Memory B cell (primary cell): ENCODE measurements around the gene TAT.
"Not testable (repeated sequence)": the region's sequence is repeated elsewhere in the genome, so short reads cannot be mapped to it uniquely, and the experiment has no call there.

Experiments
- ATAC-seq: fragments of 150-1000 bp; cut with Tn5 transposase; 2 replicates; pipeline ENCODE4 v1.10.0; 2021; ENCODE audit warnings: low read depth, mild to moderate bottlenecking, moderate library complexity
- DNase-seq, 2 donors: peaks; one replicate each; pipeline ENCODE4 v3.0.0; 2022; ENCODE audit warnings: low spot score in 2 of 2
- H3K27ac Mint-ChIP-seq: one replicate; pipeline ENCODE4 v1.8.0; 2022; ENCODE audit warnings: mild to moderate bottlenecking, moderate library complexity, mixed read lengths
- H3K27me3 Mint-ChIP-seq: one replicate; pipeline ENCODE4 v1.8.0; 2022; ENCODE audit warnings: mixed read lengths
- H3K36me3 Mint-ChIP-seq: one replicate; pipeline ENCODE4 v1.8.0; 2022; ENCODE audit warnings: mild to moderate bottlenecking, mixed read lengths
- H3K4me1 Mint-ChIP-seq: one replicate; pipeline ENCODE4 v1.8.0; 2022; ENCODE audit warnings: mixed read lengths
- H3K4me3 Mint-ChIP-seq: one replicate; pipeline ENCODE4 v1.8.0; 2022; ENCODE audit warnings: mild to moderate bottlenecking, moderate library complexity, mixed read lengths
- H3K9me3 Mint-ChIP-seq: one replicate; pipeline ENCODE4 v1.8.0; 2022; ENCODE audit warnings: mixed read lengths

The TAT gene

DNA sequence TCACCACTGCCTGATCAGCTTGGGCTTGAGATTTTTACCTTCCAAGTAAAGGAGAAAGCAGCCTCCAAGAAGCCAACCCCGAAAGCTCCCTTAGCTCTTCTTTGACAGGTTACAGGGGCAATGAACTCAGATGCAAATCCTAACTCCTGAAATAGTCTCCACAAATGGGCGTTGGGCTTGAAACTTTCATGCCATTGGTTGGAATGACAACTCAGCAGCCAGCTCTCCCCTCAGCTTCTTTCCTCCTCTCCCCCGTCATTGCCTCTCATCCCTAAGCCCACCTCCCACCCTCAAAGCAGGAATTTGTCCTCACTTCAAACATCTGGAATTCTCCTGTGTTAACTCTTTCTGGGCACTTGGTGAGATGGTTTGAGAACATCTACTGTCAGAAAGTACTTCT, at the start of gene TAT:
Gene TAT, minus strand, starts transcription at position 122 of the 400 bp plus-strand sequence. CDS start 677 bp downstream, outside the sequence.
- Mint-ChIP-seq H3K27ac (no peak within 1 kb of the TSS), H3K4me1 (peaks cover 2% of the 10 kb centered on the region), H3K4me3 (no peak within 1 kb of the TSS), H3K36me3 (no peaks in the 10 kb centered on the region), H3K27me3 (no peaks in the 10 kb centered on the region), H3K9me3 (no peaks in the 10 kb centered on the region)
- DNase-seq = no peak
- ATAC-seq = no peak

DNA sequence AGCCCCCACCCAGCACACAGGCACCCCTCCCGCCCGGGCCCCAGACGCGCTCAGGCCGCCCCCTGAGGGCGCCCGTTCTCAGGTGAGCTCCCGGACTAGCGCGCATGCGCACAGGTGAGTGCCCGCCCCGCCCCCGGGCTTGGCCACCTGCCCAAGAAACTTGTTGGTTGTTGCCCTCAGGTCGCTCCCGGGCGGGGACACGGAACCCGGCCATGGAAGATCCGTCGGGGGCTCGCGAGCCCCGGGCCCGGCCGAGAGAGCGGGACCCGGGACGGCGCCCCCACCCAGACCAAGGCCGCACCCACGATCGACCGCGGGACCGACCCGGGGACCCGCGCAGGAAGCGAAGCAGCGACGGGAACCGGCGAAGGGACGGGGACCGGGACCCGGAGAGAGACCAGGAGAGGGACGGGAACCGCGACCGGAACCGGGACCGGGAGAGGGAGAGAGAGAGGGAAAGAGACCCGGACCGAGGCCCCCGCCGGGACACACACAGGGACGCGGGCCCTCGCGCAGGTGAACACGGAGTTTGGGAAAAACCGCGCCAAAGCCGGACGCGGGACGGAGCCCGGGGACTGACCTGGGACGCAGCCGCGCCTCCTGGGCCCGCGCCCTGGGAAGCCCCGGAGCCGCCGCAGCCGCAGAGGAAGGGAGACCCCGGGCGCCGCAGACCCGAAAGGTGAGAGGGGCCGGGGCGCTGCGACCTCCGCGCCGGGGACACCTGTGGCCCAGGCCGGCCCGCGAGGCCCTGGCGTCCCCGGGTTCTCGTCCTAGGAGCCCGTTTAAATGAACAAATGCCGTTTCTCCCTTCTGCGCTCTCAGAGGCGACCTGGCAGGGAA, 49.3 kb upstream of the TAT start, which contains the start of gene MARVELD3:
Gene MARVELD3, plus strand, starts transcription at position 167 of the 840 bp plus-strand sequence. Its CDS starts 46 bp downstream, at position 213.
- ATAC-seq (peak; percentile 34), DNase-seq (peak; percentile 24 to 28)
- Mint-ChIP-seq H3K4me3 (peak within 1 kb of the TSS; percentile 76), H3K9me3 (peaks cover 1% of the 10 kb centered on the region), H3K4me1 (peaks cover 12% of the 10 kb centered on the region), H3K27me3 (peaks cover 6% of the 10 kb centered on the region), H3K27ac (no peak within 1 kb of the TSS), H3K36me3 (peaks cover 2% of the 10 kb centered on the region)

DNA sequence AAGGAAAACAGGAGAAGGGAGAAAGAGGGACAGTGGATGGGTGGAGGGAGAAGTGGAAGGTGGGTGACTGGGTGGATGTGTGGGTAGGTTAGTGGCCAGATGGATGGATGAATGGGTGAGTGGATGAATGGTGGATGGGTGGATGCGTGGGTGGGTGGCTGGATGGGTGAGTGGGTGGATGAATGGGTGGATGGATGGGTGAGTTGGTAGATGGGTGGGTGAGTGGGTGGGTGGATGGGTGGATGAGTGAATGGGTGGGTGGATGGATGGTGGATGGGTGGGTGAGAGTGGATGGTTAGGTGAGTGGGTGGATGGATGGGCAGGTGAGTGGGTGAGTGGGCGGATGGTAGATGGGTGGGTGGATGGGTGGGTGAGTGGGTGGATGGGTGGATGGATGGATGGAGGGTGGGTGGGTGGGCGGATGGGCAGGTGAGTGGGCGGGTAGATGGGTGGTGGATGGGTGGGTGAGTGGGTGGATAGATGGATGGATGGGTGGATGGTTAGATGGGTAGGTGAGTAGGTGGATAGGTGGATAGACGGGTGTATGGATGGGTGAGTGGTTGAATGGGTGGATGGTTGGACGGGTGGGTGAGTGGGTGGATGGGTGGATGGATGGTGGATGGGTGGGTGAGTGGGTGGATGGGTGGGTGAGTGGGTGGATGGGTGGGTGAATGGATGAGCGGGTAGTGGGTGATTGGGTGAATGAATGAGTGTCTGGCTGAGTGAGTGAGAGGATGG, 48.4 kb upstream of the TAT start:
- ATAC-seq (no peak), DNase-seq (no peak)
- H3K4me3 Mint-ChIP-seq = peak overlapping the region; percentile 76
- H3K9me3 Mint-ChIP-seq = peaks cover 1% of the 10 kb centered on the region
- no peak overlapping the region for H3K27ac Mint-ChIP-seq
- H3K27me3 Mint-ChIP-seq = peaks cover 6% of the 10 kb centered on the region
- H3K4me1 Mint-ChIP-seq = peaks cover 12% of the 10 kb centered on the region
- H3K36me3 Mint-ChIP-seq = peaks cover 2% of the 10 kb centered on the region

DNA sequence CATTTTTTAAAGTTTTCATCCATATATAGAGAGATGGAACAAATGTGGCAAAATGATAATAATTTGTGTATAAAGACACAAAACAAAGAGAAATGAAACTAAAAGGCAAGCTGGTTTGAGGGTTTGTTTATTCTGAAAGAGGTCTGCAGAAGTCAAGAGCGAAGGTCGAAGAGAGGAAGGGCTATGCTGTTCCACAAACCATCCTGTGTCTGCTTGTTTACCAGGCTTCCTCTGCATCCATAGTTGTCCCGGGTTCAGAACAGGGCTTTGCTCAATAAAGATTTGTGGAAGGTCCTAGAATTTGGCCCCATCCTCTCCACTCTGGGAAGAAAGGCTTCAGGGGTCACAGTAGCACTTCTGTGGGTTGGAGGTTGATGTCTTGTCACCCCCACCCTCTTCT, 46.7 kb upstream of the TAT start:
- H3K36me3 Mint-ChIP-seq = peaks cover 2% of the 10 kb centered on the region
- H3K27ac Mint-ChIP-seq = no peak overlapping the region
- no peak overlapping the region for H3K4me3 Mint-ChIP-seq
- DNase-seq (no peak), ATAC-seq (no peak)
- H3K27me3 Mint-ChIP-seq = peaks cover 6% of the 10 kb centered on the region
- peaks cover 12% of the 10 kb centered on the region for H3K4me1 Mint-ChIP-seq
- peaks cover 1% of the 10 kb centered on the region for H3K9me3 Mint-ChIP-seq

DNA sequence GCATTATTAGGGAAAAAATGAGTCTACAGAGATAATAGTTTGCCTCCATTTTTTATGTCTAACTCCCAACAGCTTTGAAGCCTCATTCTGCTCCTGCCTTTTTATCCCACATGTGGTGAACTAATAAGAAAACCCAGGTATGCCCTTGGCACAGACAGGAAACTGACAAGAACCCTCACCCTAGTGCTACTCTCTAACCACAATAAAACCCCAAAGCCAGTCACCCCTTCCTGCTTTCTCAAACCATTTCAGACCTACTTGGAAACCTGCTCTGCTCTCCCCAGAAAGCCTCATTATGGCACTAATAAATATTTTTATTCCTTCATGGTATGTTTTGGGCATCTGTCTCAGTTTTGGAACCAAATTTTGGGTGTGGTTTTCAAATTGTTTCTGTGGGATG, 45.2 kb upstream of the TAT start:
- Mint-ChIP-seq H3K4me1 (peaks cover 12% of the 10 kb centered on the region), H3K27ac (no peak overlapping the region), H3K4me3 (no peak overlapping the region), H3K27me3 (peaks cover 7% of the 10 kb centered on the region), H3K36me3 (peaks cover 2% of the 10 kb centered on the region), H3K9me3 (peaks cover 1% of the 10 kb centered on the region)
- DNase-seq (no peak), ATAC-seq (peak; percentile 41)

DNA sequence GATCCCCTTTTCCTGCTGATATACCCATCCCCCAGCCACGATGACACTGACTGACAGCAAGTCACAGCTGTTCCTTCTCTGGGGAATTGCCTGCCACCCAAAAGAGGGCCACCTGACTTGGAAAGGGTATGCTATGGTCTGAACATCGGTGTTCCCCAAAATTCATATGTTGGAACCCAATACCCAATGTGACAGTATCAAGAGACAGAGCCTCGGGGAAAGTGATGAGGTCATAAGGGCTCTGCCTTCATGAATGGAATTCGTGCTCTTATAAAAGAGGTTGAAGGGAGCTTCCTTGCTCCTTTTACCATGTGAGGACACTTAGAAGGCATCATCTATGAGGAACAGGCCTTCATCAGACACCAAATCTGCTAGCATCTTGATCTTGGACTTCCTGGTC, 41.5 kb upstream of the TAT start:
- H3K4me3 Mint-ChIP-seq = no peak overlapping the region
- H3K4me1 Mint-ChIP-seq = peaks cover 4% of the 10 kb centered on the region
- H3K27ac Mint-ChIP-seq = no peak overlapping the region
- no peaks in the 10 kb centered on the region for H3K9me3 Mint-ChIP-seq
- H3K27me3 Mint-ChIP-seq = peaks cover 2% of the 10 kb centered on the region
- H3K36me3 Mint-ChIP-seq = no peaks in the 10 kb centered on the region
- DNase-seq (no peak), ATAC-seq (no peak)

DNA sequence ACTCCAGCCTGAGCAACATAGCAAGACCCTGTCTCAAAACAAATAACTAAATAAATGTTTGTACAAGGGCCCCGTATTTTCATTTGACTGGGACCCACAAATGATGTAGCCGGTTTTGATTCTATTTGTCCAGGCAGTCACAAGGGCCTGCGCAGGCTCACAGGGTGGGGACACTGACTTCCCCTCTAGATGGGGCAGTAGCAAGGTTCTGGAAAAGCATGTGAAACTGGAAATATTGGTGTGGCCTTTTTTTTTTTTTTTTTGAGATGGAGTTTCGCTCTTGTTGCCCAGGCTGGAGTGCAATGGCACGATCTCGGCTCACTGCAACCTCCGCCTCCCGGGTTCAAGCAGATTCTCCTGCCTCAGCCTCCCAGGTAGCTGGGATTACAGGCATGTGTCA, 38.1 kb upstream of the TAT start:
- not testable (repeated sequence) for H3K27me3 Mint-ChIP-seq, H3K36me3 Mint-ChIP-seq, H3K4me1 Mint-ChIP-seq, H3K27ac Mint-ChIP-seq, DNase-seq, H3K4me3 Mint-ChIP-seq, ATAC-seq, H3K9me3 Mint-ChIP-seq

DNA sequence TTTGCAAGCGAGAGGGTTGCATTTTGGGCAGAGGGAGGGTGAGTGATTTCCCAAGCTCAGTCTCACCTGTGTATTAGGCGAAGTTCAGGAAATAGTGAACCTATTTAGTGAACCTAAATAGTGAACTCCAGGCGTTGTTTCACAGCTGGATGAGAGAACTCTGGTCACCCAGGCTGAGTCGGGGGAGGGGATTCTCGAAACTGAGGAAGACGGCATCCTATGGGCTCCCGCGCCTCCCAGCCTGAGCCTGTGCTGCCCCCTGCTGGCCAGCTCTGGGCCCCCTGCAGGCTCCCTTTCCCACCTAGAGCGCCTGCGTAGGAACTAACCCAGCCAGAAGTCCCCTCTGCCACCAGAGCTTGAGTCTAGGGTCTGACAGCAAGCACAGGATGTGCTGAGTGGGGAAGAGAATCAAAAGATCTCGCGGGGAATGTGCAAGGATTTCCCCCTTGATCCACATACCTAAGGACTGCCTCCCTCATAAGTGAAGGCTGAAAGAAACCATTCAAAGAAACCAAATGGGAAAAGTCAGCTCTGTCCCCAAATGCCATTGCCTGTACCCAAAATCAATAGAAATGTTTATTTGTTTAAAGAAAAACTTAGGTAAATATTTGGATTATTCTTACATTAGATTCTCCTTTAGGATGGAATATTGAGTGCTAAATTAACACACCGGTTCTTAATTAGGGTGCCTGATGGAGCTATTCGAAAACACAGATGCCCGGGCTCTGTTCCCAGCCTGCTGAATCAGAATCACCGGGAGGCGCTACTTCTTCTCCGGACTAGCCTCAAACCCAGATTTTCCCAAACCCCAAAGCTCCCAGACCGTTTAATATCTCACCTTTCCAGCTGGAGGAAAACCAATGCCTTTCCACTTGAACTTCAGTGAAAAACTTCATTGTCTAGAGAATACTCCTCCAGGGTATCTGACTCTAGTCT, 34.3 kb upstream of the TAT start:
- peaks cover 1% of the 10 kb centered on the region for H3K27me3 Mint-ChIP-seq
- ATAC-seq = peak; percentile 99

DNA sequence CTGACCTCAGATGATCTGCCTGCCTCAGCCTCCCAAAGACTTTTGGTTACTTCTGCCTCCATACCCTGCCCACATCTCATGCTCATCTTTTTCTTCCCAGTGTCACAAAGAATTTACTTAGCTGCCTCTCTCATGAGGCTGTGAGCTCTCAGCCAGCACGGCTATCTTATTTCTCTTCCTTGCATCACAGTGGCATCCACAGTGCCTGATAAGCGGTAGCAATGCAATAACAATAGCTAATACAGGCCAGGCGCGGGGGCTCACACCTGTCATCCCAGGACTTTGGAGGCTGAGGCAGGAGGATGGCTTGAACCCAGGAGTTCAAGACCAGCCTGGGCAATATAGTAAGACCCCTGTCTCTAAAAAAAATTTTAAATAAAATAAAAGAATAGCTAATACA, 33.6 kb upstream of the TAT start:
- no peak for ATAC-seq
- DNase-seq = no peak
- H3K4me1 Mint-ChIP-seq = peaks cover 11% of the 10 kb centered on the region
- H3K27ac Mint-ChIP-seq = no peak overlapping the region
- H3K4me3 Mint-ChIP-seq = no peak overlapping the region
- H3K36me3 Mint-ChIP-seq = peaks cover 1% of the 10 kb centered on the region
- H3K9me3 Mint-ChIP-seq = no peaks in the 10 kb centered on the region
- H3K27me3 Mint-ChIP-seq = peaks cover 1% of the 10 kb centered on the region

More for the DNA sequence above, 34.3 kb upstream of the TAT start:
- peaks cover 1% of the 10 kb centered on the region for H3K36me3 Mint-ChIP-seq
- peak; percentile 91 to 93 for DNase-seq
- H3K4me1 Mint-ChIP-seq = peaks cover 11% of the 10 kb centered on the region
- peak overlapping the region; percentile 49 for H3K4me3 Mint-ChIP-seq
- H3K9me3 Mint-ChIP-seq = no peaks in the 10 kb centered on the region
- H3K27ac Mint-ChIP-seq = no peak overlapping the region

DNA sequence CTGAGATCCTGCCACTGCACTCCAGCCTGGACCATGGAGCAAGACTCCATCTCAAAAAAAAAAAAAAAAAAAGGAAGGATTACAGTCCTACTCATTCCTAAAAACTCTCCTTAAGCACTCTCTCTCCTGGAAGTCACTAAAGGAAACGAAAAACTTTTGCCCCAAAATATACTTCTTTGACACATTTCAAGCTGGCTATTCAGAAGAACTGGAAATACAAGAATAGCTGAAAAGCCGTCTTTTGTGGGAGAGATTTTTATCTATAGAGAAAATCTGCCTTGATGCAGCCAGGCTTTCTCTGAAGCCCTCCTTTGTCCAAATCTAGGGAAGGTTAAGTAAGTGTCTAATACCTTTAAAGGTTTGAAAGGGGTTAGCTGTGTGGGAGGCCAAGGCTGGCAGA, 32.2 kb upstream of the TAT start:
- H3K27me3 Mint-ChIP-seq = peaks cover 1% of the 10 kb centered on the region

DNA sequence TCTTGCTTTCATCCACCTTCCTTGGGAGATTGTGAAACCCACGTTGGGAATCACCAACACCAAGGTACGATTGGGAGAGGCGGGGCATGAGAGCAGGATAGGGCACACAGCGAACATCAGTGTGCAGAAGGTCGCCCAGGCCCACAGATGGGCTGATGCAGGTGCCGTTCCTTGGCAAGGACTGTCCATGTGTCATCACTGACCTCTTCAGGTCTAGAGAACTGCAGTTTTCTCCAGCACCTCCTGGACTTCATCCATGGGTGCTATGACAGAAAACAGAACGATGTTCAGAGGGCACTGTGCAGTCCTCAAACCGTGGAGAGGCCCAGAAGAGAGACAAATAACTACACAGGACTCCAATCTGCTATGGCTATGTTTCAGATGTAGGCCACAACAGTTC, 23.9 kb upstream of the TAT start:
- Mint-ChIP-seq H3K36me3 (no peaks in the 10 kb centered on the region), H3K9me3 (no peaks in the 10 kb centered on the region), H3K4me1 (no peaks in the 10 kb centered on the region), H3K27ac (no peak overlapping the region), H3K27me3 (peaks cover 3% of the 10 kb centered on the region), H3K4me3 (no peak overlapping the region)
- no peak for ATAC-seq
- DNase-seq = no peak

More for the DNA sequence above, 32.2 kb upstream of the TAT start:
- DNase-seq (no peak), ATAC-seq (no peak)
- Mint-ChIP-seq H3K36me3 (peaks cover 1% of the 10 kb centered on the region), H3K27ac (no peak overlapping the region), H3K4me3 (no peak overlapping the region), H3K9me3 (no peaks in the 10 kb centered on the region), H3K4me1 (peaks cover 11% of the 10 kb centered on the region)

DNA sequence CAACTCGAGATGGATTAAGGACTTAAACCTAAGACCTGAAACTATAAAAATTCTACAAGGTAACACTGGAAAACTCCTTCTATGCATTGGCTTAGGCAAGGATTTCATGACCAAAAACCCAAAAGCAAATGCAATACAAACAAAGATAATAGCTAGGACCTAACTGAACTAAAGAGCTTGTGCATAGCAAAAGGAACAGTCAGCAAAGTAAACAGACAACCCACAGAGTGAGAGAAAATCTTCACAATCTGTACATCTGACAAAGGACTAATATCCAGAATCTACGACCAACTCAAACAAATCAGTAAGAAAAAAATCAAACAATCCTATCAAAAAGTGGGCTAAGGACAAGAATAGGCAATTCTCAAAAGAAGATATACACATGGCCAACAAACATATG, 21.5 kb upstream of the TAT start:
- H3K4me3 Mint-ChIP-seq, DNase-seq, H3K36me3 Mint-ChIP-seq, ATAC-seq, H3K9me3 Mint-ChIP-seq, H3K4me1 Mint-ChIP-seq, H3K27me3 Mint-ChIP-seq, H3K27ac Mint-ChIP-seq: not testable (repeated sequence)

DNA sequence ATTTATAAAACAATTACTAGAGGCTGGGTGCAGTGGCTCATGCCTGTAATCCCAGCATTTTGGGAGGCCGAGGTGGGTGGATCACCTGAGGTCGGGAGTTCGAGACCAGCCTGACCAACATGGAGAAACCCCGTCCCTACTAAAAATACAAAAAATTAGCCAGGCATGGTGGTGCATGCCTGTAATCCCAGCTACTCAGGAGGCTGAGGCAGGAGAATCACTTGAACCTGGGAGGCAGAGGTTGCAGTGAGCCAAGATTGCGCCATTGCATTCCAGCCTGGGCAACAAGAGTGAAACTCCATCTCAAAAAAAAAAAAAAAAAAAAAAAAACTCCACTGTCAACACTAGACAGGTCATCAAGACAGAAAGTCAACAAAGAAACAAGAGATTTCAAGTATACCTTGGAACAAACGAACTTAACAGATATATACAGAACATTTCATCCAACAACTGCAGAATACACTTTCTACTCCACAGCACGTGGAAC, 18.5 kb upstream of the TAT start:
- peaks cover 14% of the 10 kb centered on the region for H3K27me3 Mint-ChIP-seq
- not testable (repeated sequence) for H3K4me3 Mint-ChIP-seq

More for the DNA sequence above, 18.5 kb upstream of the TAT start:
- not testable (repeated sequence) for H3K9me3 Mint-ChIP-seq, H3K36me3 Mint-ChIP-seq, H3K4me1 Mint-ChIP-seq, H3K27ac Mint-ChIP-seq, DNase-seq, ATAC-seq
